Fibroblast of peridontal ligament (primary cell): Measurements from ENCODE around the gene SLC30A10.
"Not testable (repeated sequence)": the region's sequence is repeated elsewhere in the genome, so short reads cannot be mapped to it uniquely, and the experiment has no call there.

Experiments used
- DNase-seq: peaks from one replicate; pipeline ENCODE4 v3.0.0-alpha.2; 2010; ENCODE audit errors: extremely low read depth

SLC30A10 gene

GRCh38 chr1:219891846-219892245 is 36.5 kb downstream of the SLC30A10 start:
- DNase-seq, result not testable (repeated sequence)

GRCh38 chr1:219888667-219889066 is 39.7 kb downstream of the SLC30A10 start:
- DNase-seq, result not testable (repeated sequence)

- DNase-seq, result no peak
Observed at GRCh38 chr1:219885680-219886079, 42.7 kb downstream of the SLC30A10 start.

- no peak for DNase-seq
Observed at GRCh38 chr1:219883400-219884332, 44.7 kb downstream of the SLC30A10 start.

- no peak for DNase-seq
Observed at GRCh38 chr1:219882755-219883154, 45.6 kb downstream of the SLC30A10 start.

GRCh38 chr1:219882096-219882495 is 46.3 kb downstream of the SLC30A10 start:
- DNase-seq, result no peak

GRCh38 chr1:219880765-219881457 is 47.4 kb downstream of the SLC30A10 start:
- DNase-seq, result no peak

- DNase-seq, result no peak
Observed at GRCh38 chr1:219876798-219877209, 51.6 kb downstream of the SLC30A10 start.

- no peak for DNase-seq
Observed at GRCh38 chr1:219875860-219876259, 52.5 kb downstream of the SLC30A10 start.

- not testable (repeated sequence) for DNase-seq
Observed at GRCh38 chr1:219872538-219872937, 55.8 kb downstream of the SLC30A10 start.

- no peak for DNase-seq
Observed at GRCh38 chr1:219871427-219872057, 56.8 kb downstream of the SLC30A10 start.

- DNase-seq, result not testable (repeated sequence)
Observed at GRCh38 chr1:219868615-219869014, 59.7 kb downstream of the SLC30A10 start.
